ENCODE measurements around the gene METTL9. TPM values are rescaled to one million over a fixed set of nuclear protein-coding genes. Genes with fewer than 3 reads are reported as not detected.
"Not testable (repeated sequence)": the region's sequence is repeated elsewhere in the genome, so short reads cannot be mapped to it uniquely, and the experiment has no call there.

METTL9 gene
- total RNA-seq, 1 experiment from 2014 or later, result 50.7 TPM

- H3K36me3 ChIP-seq (ENCODE audit: control insufficient read depth, insufficient read depth, low read length), result no peaks in the 10 kb centered on the region
- H3K4me1 ChIP-seq, result no peaks in the 10 kb centered on the region
- no peak for TF ChIP-seq CTCF (IDR thresholded peaks at IDR 0.05; ENCODE audit: insufficient read depth in 1 of 2, low read depth in 1 of 2, low read length in 1 of 2, severe bottlenecking in 1 of 2, unreplicated experiment in 1 of 2)
- Mint-ChIP-seq H3K27ac (ENCODE audit: unreplicated experiment) (no peak overlapping the region), H3K27me3 (ENCODE audit: insufficient read depth, unreplicated experiment) (no peaks in the 10 kb centered on the region), H3K4me1 (ENCODE audit: low read depth, unreplicated experiment) (no peaks in the 10 kb centered on the region), H3K4me3 (ENCODE audit: unreplicated experiment) (no peak overlapping the region), H3K9me3 (ENCODE audit: unreplicated experiment) (no peaks in the 10 kb centered on the region), H3K36me3 (ENCODE audit: insufficient read depth, unreplicated experiment) (no peaks in the 10 kb centered on the region)
- H3K27me3 ChIP-seq (replicated peaks; ENCODE audit: control insufficient read depth, insufficient read depth, low read length), result no peaks in the 10 kb centered on the region
- DNase-seq, result no peak
- no peak overlapping the region for H3K4me3 ChIP-seq (ENCODE audit: low read depth, low read length)
- BruUV-seq (replicated peaks), result no TSS peak
- H3K9me3 ChIP-seq, result no peaks in the 10 kb centered on the region
- ChIA-PET POLR2A (no interaction called here), CTCF (no interaction called here)
- intact Hi-C loops (cut with micrococcal nuclease; ENCODE audit: unreplicated experiment), result no loop called here
These were observed 48.3 kb downstream of the METTL9 start for GRCh38 chr16:21647562-21648164.

DNA sequence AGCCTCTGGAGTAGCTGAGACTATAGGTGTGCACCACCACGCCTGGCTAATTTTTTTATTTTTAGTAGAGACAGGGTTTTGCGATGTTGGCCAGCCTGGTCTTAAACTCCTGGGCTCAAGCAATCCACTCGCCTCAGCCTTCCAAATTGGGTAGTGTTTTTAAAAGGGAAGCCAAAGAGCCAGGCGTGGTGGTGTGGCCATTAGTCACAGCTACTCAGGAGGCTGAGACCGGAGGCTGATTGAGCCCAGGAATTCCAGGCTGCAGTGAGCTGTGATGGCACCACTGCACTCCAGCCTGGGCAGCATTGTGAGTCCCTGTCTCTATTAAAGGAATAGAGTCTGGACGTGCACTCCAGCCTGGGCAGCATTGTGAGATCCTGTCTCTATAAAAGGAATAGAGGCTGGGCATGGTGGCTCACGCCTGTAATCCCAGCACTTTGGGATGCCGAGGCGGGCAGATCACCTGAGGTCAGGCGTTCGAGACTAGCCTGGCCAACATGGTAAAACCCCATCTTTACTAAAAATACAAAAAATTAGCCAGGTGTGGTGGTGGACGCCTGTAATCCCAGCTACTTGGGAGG lies 50.5 kb downstream of the METTL9 start:
- H3K4me3 Mint-ChIP-seq (ENCODE audit: unreplicated experiment); CTCF ChIA-PET; H3K4me1 Mint-ChIP-seq (ENCODE audit: low read depth, unreplicated experiment); H3K9me3 Mint-ChIP-seq (ENCODE audit: unreplicated experiment); H3K4me3 ChIP-seq (ENCODE audit: low read depth, low read length); H3K9me3 ChIP-seq; H3K4me1 ChIP-seq; POLR2A ChIA-PET; H3K36me3 Mint-ChIP-seq (ENCODE audit: insufficient read depth, unreplicated experiment); H3K27me3 Mint-ChIP-seq (ENCODE audit: insufficient read depth, unreplicated experiment); BruUV-seq (replicated peaks); H3K27me3 ChIP-seq (replicated peaks; ENCODE audit: control insufficient read depth, insufficient read depth, low read length); H3K36me3 ChIP-seq (ENCODE audit: control insufficient read depth, insufficient read depth, low read length); H3K27ac Mint-ChIP-seq (ENCODE audit: unreplicated experiment); intact Hi-C loops (cut with micrococcal nuclease; ENCODE audit: unreplicated experiment); DNase-seq: not testable (repeated sequence)

DNA sequence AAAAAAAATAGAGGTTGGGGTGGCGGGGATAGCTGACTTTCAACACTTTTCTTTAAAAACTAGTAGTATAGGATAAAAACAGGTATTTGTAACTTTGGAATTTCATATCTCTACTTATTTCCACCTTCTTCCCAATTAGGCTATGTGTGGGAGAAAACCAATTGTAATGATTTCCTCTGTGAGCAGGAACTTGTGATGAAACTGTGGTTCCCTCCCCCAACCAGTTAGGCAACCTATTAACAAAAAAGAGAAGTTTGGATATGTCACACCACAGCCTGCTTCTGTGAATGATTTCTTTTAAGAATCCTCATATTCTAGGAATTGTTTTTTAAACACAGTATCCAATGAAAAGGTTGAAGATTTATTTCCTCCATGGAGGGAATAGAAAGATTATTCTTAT lies 51.1 kb downstream of the METTL9 start:
- Histone ChIP-seq H3K4me1 (no peaks in the 10 kb centered on the region), H3K9me3 (no peaks in the 10 kb centered on the region), H3K27me3 (replicated peaks; ENCODE audit: control insufficient read depth, insufficient read depth, low read length) (no peaks in the 10 kb centered on the region), H3K4me3 (ENCODE audit: low read depth, low read length) (no peak overlapping the region), H3K36me3 (ENCODE audit: control insufficient read depth, insufficient read depth, low read length) (no peaks in the 10 kb centered on the region)
- no peak for TF ChIP-seq CTCF (IDR thresholded peaks at IDR 0.05; ENCODE audit: insufficient read depth in 1 of 2, low read depth in 1 of 2, low read length in 1 of 2, severe bottlenecking in 1 of 2, unreplicated experiment in 1 of 2)
- BruUV-seq (replicated peaks), result no TSS peak
- no peak overlapping the region for H3K4me3 Mint-ChIP-seq (ENCODE audit: unreplicated experiment)
- H3K27ac Mint-ChIP-seq (ENCODE audit: unreplicated experiment), result no peak overlapping the region
- H3K27me3 Mint-ChIP-seq (ENCODE audit: insufficient read depth, unreplicated experiment), result no peaks in the 10 kb centered on the region
- H3K4me1 Mint-ChIP-seq (ENCODE audit: low read depth, unreplicated experiment), result no peaks in the 10 kb centered on the region
- intact Hi-C loops (cut with micrococcal nuclease; ENCODE audit: unreplicated experiment), result no loop called here
- H3K9me3 Mint-ChIP-seq (ENCODE audit: unreplicated experiment), result no peaks in the 10 kb centered on the region
- POLR2A ChIA-PET, result no interaction called here
- DNase-seq, result no peak
- no peaks in the 10 kb centered on the region for H3K36me3 Mint-ChIP-seq (ENCODE audit: insufficient read depth, unreplicated experiment)
- CTCF ChIA-PET, result no interaction called here

All from Caco-2 (cell line).